WTC11 (cell line): ENCODE data around the gene BCL2L1.

Experiments
- CTCF ChIP-seq: fragments of 200-600 bp; IDR thresholded peaks from 2 replicates; pipeline ENCODE4 v1.8.0; 2022; ENCODE audit warnings: antibody characterized with exemption
- NFYB ChIP-seq: sonication (generic); formaldehyde crosslinking; conservative IDR thresholded peaks from 2 replicates; pipeline ENCODE4 v1.8.0; 2022; ENCODE audit warnings: low read depth, missing genetic modification reagents

- TF ChIP-seq CTCF (no peak), NFYB (CRISPR knock-in tag) (no peak)
These were observed 69.7 kb downstream of the BCL2L1 start for GRCh38 chr20:31652917-31653396.
